Calu3 (cell line): ENCODE measurements around the gene GAL3ST1. TPM values are rescaled to one million over a fixed set of nuclear protein-coding genes. Genes with fewer than 3 reads are reported as not detected.

Experiments
- BruUV-seq: library from RNA; stranded (reverse); fragments of 400-500 nt; replicated peaks from 2 replicates; lab custom pipeline; 2021; lab: Mats Ljungman, UMichigan
- CTCF ChIA-PET: fragments of 300-600 bp; sonication (Branson Sonifier 250); formaldehyde crosslinking; loops from one replicate; lab custom pipeline; 2022; ENCODE audit warnings: antibody characterized with exemption; lab: Charles Lee
- DNase-seq: peaks from one replicate; pipeline ENCODE4 v3.0.0; 2022
- H3K27ac Mint-ChIP-seq: one replicate; pipeline ENCODE4 v1.8.0; 2022; ENCODE audit warnings: mixed read lengths; ENCODE audit not compliant: unreplicated experiment
- H3K27me3 Mint-ChIP-seq: one replicate; pipeline ENCODE4 v1.8.0; 2022; ENCODE audit warnings: mixed read lengths; ENCODE audit not compliant: unreplicated experiment
- H3K36me3 Mint-ChIP-seq: one replicate; pipeline ENCODE4 v1.8.0; 2022; ENCODE audit warnings: mild to moderate bottlenecking, moderate library complexity, mixed read lengths; ENCODE audit not compliant: insufficient read depth, unreplicated experiment
- H3K4me1 Mint-ChIP-seq: one replicate; pipeline ENCODE4 v1.8.0; 2022; ENCODE audit warnings: mild to moderate bottlenecking, low read depth, mixed read lengths; ENCODE audit not compliant: unreplicated experiment
- H3K4me3 Mint-ChIP-seq: one replicate; pipeline ENCODE4 v1.8.0; 2022; ENCODE audit warnings: mild to moderate bottlenecking, low read depth, moderate library complexity, mixed read lengths; ENCODE audit not compliant: unreplicated experiment
- H3K9me3 Mint-ChIP-seq: one replicate; pipeline ENCODE4 v1.8.0; 2022; ENCODE audit warnings: low read depth, mixed read lengths; ENCODE audit not compliant: unreplicated experiment
- CTCF ChIP-seq: fragments of 200-600 bp; IDR thresholded peaks from one replicate; pipeline ENCODE4 v1.8.0; 2022; ENCODE audit warnings: antibody characterized with exemption; ENCODE audit not compliant: unreplicated experiment
- intact Hi-C: fragments of 100-400 bp; cut with micrococcal nuclease; formaldehyde crosslinking; loops from one replicate; pipeline ENCODE4 v1.10.0; 2022; ENCODE audit not compliant: unreplicated experiment
- total RNA-seq: library from RNA; stranded (reverse); gene quantifications from 2 replicates; pipeline ENCODE4 v1.2.3, GENCODE V29; 2022

GAL3ST1 gene
- total RNA-seq, 1 experiment from 2014 or later, result 6.5 TPM

GRCh38 chr22:30526656-30527055 is 47.8 kb downstream of the GAL3ST1 start:
- intact Hi-C loops, result no loop called here

GRCh38 chr22:30523646-30524489 is 50.6 kb downstream of the GAL3ST1 start:
- Mint-ChIP-seq H3K4me3 (no peak overlapping the region), H3K27ac (no peak overlapping the region), H3K36me3 (no peaks in the 10 kb centered on the region), H3K27me3 (peaks cover 39% of the 10 kb centered on the region), H3K9me3 (no peaks in the 10 kb centered on the region), H3K4me1 (no peaks in the 10 kb centered on the region)
- BruUV-seq, result no TSS peak
- DNase-seq, result no peak
- CTCF ChIA-PET, result no interaction called here
- intact Hi-C loops, result no loop called here
- TF ChIP-seq CTCF, result no peak

More at GRCh38 chr22:30526656-30527055, 47.8 kb downstream of the GAL3ST1 start:
- no TSS peak for BruUV-seq
- CTCF ChIA-PET, result no interaction called here
- no peak for TF ChIP-seq CTCF
- no peak for DNase-seq
- H3K4me3 Mint-ChIP-seq, result no peak overlapping the region
- peaks cover 27% of the 10 kb centered on the region for H3K27me3 Mint-ChIP-seq
- H3K4me1 Mint-ChIP-seq, result no peaks in the 10 kb centered on the region
- H3K9me3 Mint-ChIP-seq, result no peaks in the 10 kb centered on the region
- no peak overlapping the region for H3K27ac Mint-ChIP-seq
- peaks cover 3% of the 10 kb centered on the region for H3K36me3 Mint-ChIP-seq

- Mint-ChIP-seq H3K9me3 (no peaks in the 10 kb centered on the region), H3K27ac (no peak overlapping the region), H3K4me3 (no peak overlapping the region), H3K27me3 (peaks cover 59% of the 10 kb centered on the region), H3K36me3 (no peaks in the 10 kb centered on the region), H3K4me1 (no peaks in the 10 kb centered on the region)
- no TSS peak for BruUV-seq
- intact Hi-C loops, result no loop called here
- DNase-seq, result no peak
- no peak for TF ChIP-seq CTCF
- CTCF ChIA-PET, result no interaction called here
These were observed 52.9 kb downstream of the GAL3ST1 start for GRCh38 chr22:30521368-30522156.

- no peak for TF ChIP-seq CTCF
- intact Hi-C loops, result no loop called here
- Mint-ChIP-seq H3K27me3 (peaks cover 67% of the 10 kb centered on the region), H3K27ac (no peak overlapping the region), H3K4me1 (no peaks in the 10 kb centered on the region), H3K9me3 (no peaks in the 10 kb centered on the region), H3K36me3 (no peaks in the 10 kb centered on the region), H3K4me3 (no peak overlapping the region)
- no peak for DNase-seq
- CTCF ChIA-PET, result interaction anchor here (1.1 kb wide), 1 partner anchor 115 kb away, joined by 3 read pairs; no protein-coding TSS in a partner anchor
- no TSS peak for BruUV-seq
These were observed 54.5 kb downstream of the GAL3ST1 start for GRCh38 chr22:30519842-30520425.
